ENCODE results near the gene DNAAF3. TPM values are rescaled to one million over a fixed set of nuclear protein-coding genes. Genes with fewer than 3 reads are reported as not detected.

The DNAAF3 gene
- polyA plus RNA-seq, 1 of the 3 experiments (the other 2 are of a cell fraction), result 2.4 TPM

- H4K20me1 ChIP-seq (ENCODE audit: insufficient read depth), result peaks cover 52% of the 10 kb centered on the region
- H2AFZ ChIP-seq (ENCODE audit: low read depth), result no peak overlapping the region
- WGBS (ENCODE audit: low lambda C conversion rate), result 58% methylated on average over 13 of the region's 13 CpGs
These were observed 50.9 kb downstream of the DNAAF3 start for GRCh38 chr19:55115446-55116065.

More at GRCh38 chr19:55115446-55116065, 50.9 kb downstream of the DNAAF3 start:
- ChIA-PET POLR2A (no interaction called here), CTCF (interaction anchor here (6.2 kb wide), 1 partner anchor 27 kb away, joined by 38 read pairs; no protein-coding TSS in a partner anchor)
- no peaks in the 10 kb centered on the region for H3K9me3 ChIP-seq
- peaks cover 9 to 27% of the 10 kb centered on the region in 2 experiments; a peak in 3 of 4 replicates for H3K4me1 ChIP-seq (ENCODE audit: control insufficient read depth in 1 of 2, insufficient read depth in 2 of 2, low read depth in 1 of 2, low read length in 1 of 2)
- no peaks in the 10 kb centered on the region for H3K27me3 ChIP-seq (ENCODE audit: insufficient read depth)
- peaks cover 5% of the 10 kb centered on the region for H3F3A ChIP-seq (replicated peaks; ENCODE audit: insufficient read depth)
- peak overlapping the region in 1 of 2 experiments; percentile 76; a peak in 3 of 4 replicates for H3K27ac ChIP-seq (ENCODE audit: low read depth in 2 of 2, low read length in 1 of 2)
- no peaks in the 10 kb centered on the region for H3K9me2 ChIP-seq
- H3K79me2 ChIP-seq (ENCODE audit: insufficient read depth), result peaks cover 58% of the 10 kb centered on the region
- H3K4me2 ChIP-seq, result peak overlapping the region; percentile 96
- peak; percentile 60 for DNase-seq
- H3K4me3 ChIP-seq (ENCODE audit: low read depth in 2 of 2, low read length in 1 of 2), result peak overlapping the region; percentile 67 to 87
- peaks cover 0 to 7% of the 10 kb centered on the region in 2 experiments for H3K36me3 ChIP-seq (replicated peaks in 1 of 2; ENCODE audit: control insufficient read depth in 1 of 2, insufficient read depth in 2 of 2, low read length in 1 of 2)
- TF ChIP-seq FOXJ3 (CRISPR knock-in tag; IDR thresholded peaks at IDR 0.05) (no peak), PBX3 (IDR thresholded peaks at IDR 0.05) (no peak), CTCF (IDR thresholded peaks at IDR 0.05) (no peak), FOSL2 (IDR thresholded peaks at IDR 0.05; ENCODE audit: borderline replicate concordance, low read depth) (no peak), EZH2phosphoT487 (IDR thresholded peaks at IDR 0.05; ENCODE audit: borderline replicate concordance, low read depth) (no peak), NRF1 (IDR thresholded peaks at IDR 0.05; ENCODE audit: low read depth, low read length) (no peak), USF1 (IDR thresholded peaks at IDR 0.05; ENCODE audit: borderline replicate concordance, low read depth) (no peak), POLR2AphosphoS5 (IDR thresholded peaks at IDR 0.05; ENCODE audit: low read depth, low read length) (no peak), EP300 (IDR thresholded peaks at IDR 0.05; ENCODE audit: borderline replicate concordance in 1 of 2, low read depth in 1 of 2, low read length in 1 of 2) (no peak), CHD2 (IDR thresholded peaks at IDR 0.05; ENCODE audit: low read length, partially characterized antibody) (no peak), IRF3 (IDR thresholded peaks at IDR 0.05; ENCODE audit: low read depth, low read length) (no peak), RCOR1 (IDR thresholded peaks at IDR 0.05; ENCODE audit: low read length) (no peak)
- H3K9ac ChIP-seq, result peak overlapping the region; percentile 92
